Calu3 (cell line): ENCODE measurements around the gene LRFN2. TPM values are rescaled to one million over a fixed set of nuclear protein-coding genes. Genes with fewer than 3 reads are reported as not detected.

Experiments used
- BruUV-seq: library from RNA; stranded (reverse); fragments of 400-500 nt; replicated peaks from 2 replicates; lab custom pipeline; 2021; lab: Mats Ljungman, UMichigan
- CTCF ChIA-PET: fragments of 300-600 bp; sonication (Branson Sonifier 250); formaldehyde crosslinking; loops from one replicate; lab custom pipeline; 2022; ENCODE audit warnings: antibody characterized with exemption; lab: Charles Lee
- DNase-seq: peaks from one replicate; pipeline ENCODE4 v3.0.0; 2022
- H3K27ac Mint-ChIP-seq: one replicate; pipeline ENCODE4 v1.8.0; 2022; ENCODE audit warnings: mixed read lengths; ENCODE audit not compliant: unreplicated experiment
- H3K27me3 Mint-ChIP-seq: one replicate; pipeline ENCODE4 v1.8.0; 2022; ENCODE audit warnings: mixed read lengths; ENCODE audit not compliant: unreplicated experiment
- H3K36me3 Mint-ChIP-seq: one replicate; pipeline ENCODE4 v1.8.0; 2022; ENCODE audit warnings: mild to moderate bottlenecking, moderate library complexity, mixed read lengths; ENCODE audit not compliant: insufficient read depth, unreplicated experiment
- H3K4me1 Mint-ChIP-seq: one replicate; pipeline ENCODE4 v1.8.0; 2022; ENCODE audit warnings: mild to moderate bottlenecking, low read depth, mixed read lengths; ENCODE audit not compliant: unreplicated experiment
- H3K4me3 Mint-ChIP-seq: one replicate; pipeline ENCODE4 v1.8.0; 2022; ENCODE audit warnings: mild to moderate bottlenecking, low read depth, moderate library complexity, mixed read lengths; ENCODE audit not compliant: unreplicated experiment
- H3K9me3 Mint-ChIP-seq: one replicate; pipeline ENCODE4 v1.8.0; 2022; ENCODE audit warnings: low read depth, mixed read lengths; ENCODE audit not compliant: unreplicated experiment
- CTCF ChIP-seq: fragments of 200-600 bp; IDR thresholded peaks from one replicate; pipeline ENCODE4 v1.8.0; 2022; ENCODE audit warnings: antibody characterized with exemption; ENCODE audit not compliant: unreplicated experiment
- intact Hi-C: fragments of 100-400 bp; cut with micrococcal nuclease; formaldehyde crosslinking; loops from one replicate; pipeline ENCODE4 v1.10.0; 2022; ENCODE audit not compliant: unreplicated experiment
- total RNA-seq: library from RNA; stranded (reverse); gene quantifications from 2 replicates; pipeline ENCODE4 v1.2.3, GENCODE V29; 2022

Gene LRFN2
- total RNA-seq, 1 experiment from 2014 or later, result not detected

GRCh38 chr6:40569162-40569910, 17.8 kb downstream of the LRFN2 start:
- intact Hi-C loops, result no loop called here
- no peak for DNase-seq
- no peaks in the 10 kb centered on the region for H3K9me3 Mint-ChIP-seq
- no peak for TF ChIP-seq CTCF
- BruUV-seq, result no TSS peak
- H3K27me3 Mint-ChIP-seq, result peaks cover 36% of the 10 kb centered on the region
- no peaks in the 10 kb centered on the region for H3K4me1 Mint-ChIP-seq
- no peak overlapping the region for H3K4me3 Mint-ChIP-seq
- no peak overlapping the region for H3K27ac Mint-ChIP-seq
- no peaks in the 10 kb centered on the region for H3K36me3 Mint-ChIP-seq
- CTCF ChIA-PET, result no interaction called here

DNA sequence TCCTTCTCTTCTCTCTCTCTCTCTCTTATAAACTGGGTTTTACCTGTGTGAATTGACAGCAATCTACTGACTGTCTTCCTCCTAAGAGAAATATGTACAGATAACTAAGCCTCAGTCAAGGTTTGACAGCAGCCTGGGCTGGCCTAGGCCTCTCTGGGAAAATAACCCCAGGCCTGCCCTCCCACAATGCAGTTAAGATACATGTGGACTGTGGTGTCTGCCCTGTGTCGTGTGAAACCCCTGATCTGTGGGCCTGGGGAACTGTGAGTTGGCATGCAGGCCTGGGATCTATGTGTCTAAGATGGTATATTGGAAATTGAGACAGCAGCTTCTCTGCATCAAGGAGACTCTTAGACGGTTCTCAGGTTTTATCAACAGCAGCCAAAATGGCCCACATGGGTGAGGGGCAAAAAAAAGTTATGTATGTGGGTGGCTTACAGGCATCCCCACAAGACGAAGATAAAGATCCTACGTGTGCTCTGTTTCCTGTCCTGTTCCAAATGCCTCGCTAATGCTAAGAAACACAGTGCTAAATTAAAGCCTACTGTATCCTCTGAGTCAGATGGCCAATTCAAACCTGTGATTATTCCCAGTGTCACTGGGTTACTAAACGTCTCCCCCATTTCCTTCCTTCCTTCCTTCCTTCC, 19.0 kb downstream of the LRFN2 start:
- no peak overlapping the region for H3K4me3 Mint-ChIP-seq
- peaks cover 45% of the 10 kb centered on the region for H3K27me3 Mint-ChIP-seq

GRCh38 chr6:40563111-40563510, 24.1 kb downstream of the LRFN2 start:
- intact Hi-C loops, result no loop called here
- no peak for DNase-seq
- Mint-ChIP-seq H3K27ac (no peak overlapping the region), H3K36me3 (no peaks in the 10 kb centered on the region), H3K4me3 (no peak overlapping the region), H3K4me1 (no peaks in the 10 kb centered on the region), H3K27me3 (peaks cover 58% of the 10 kb centered on the region), H3K9me3 (no peaks in the 10 kb centered on the region)
- TF ChIP-seq CTCF, result no peak
- CTCF ChIA-PET, result interaction anchor here (1.1 kb wide), 1 partner anchor 11 kb away, joined by 4 read pairs; no protein-coding TSS in a partner anchor
- no TSS peak for BruUV-seq

More for the DNA sequence above, 19.0 kb downstream of the LRFN2 start:
- CTCF ChIA-PET, result no interaction called here
- intact Hi-C loops, result no loop called here
- Mint-ChIP-seq H3K36me3 (no peaks in the 10 kb centered on the region), H3K27ac (no peak overlapping the region), H3K4me1 (no peaks in the 10 kb centered on the region), H3K9me3 (no peaks in the 10 kb centered on the region)
- TF ChIP-seq CTCF, result no peak
- no TSS peak for BruUV-seq
- no peak for DNase-seq

GRCh38 chr6:40559056-40559455, 28.1 kb downstream of the LRFN2 start:
- no peak overlapping the region for H3K27ac Mint-ChIP-seq
- CTCF ChIA-PET, result interaction anchor here (0.7 kb wide), 1 partner anchor 80 kb away, joined by 8 read pairs; no protein-coding TSS in a partner anchor
- no peaks in the 10 kb centered on the region for H3K4me1 Mint-ChIP-seq
- BruUV-seq, result no TSS peak
- no peaks in the 10 kb centered on the region for H3K36me3 Mint-ChIP-seq
- H3K4me3 Mint-ChIP-seq, result no peak overlapping the region
- H3K9me3 Mint-ChIP-seq, result no peaks in the 10 kb centered on the region
- intact Hi-C loops, result no loop called here
- peaks cover 82% of the 10 kb centered on the region for H3K27me3 Mint-ChIP-seq
- DNase-seq, result no peak
- no peak for TF ChIP-seq CTCF
